Activated CD4-positive, alpha-beta T cell treated with anti-CD3 and anti-CD28 coated beads for 36 hours (primary cell): ENCODE measurements around the gene COL4A2. TPM values are rescaled to one million over a fixed set of nuclear protein-coding genes. Genes with fewer than 3 reads are reported as not detected.

Experiments used
- ATAC-seq: fragments of 200-7000 bp; cut with Tn5 transposase; one replicate; pipeline ENCODE4 v1.10.0; 2021; ENCODE audit warnings: mild to moderate bottlenecking, moderate library complexity
- CTCF ChIA-PET: fragments of 350-600 bp; sonication (Branson Sonifier 250); formaldehyde crosslinking; loops from one replicate; lab custom pipeline; 2021; ENCODE audit warnings: antibody characterized with exemption; lab: Charles Lee
- POLR2A ChIA-PET: fragments of 350-600 bp; sonication (Branson Sonifier 250); formaldehyde crosslinking; loops from one replicate; lab custom pipeline; 2021; ENCODE audit warnings: antibody characterized with exemption, inconsistent platforms; lab: Charles Lee
- DNase-seq: peaks from one replicate; pipeline ENCODE4 v3.0.0-alpha.2; 2020
- H3K27ac Mint-ChIP-seq: one replicate; pipeline ENCODE4 v1.8.0; 2021; ENCODE audit warnings: mixed read lengths
- H3K27me3 Mint-ChIP-seq: one replicate; pipeline ENCODE4 v1.8.0; 2021; ENCODE audit warnings: mixed read lengths
- H3K36me3 Mint-ChIP-seq: one replicate; pipeline ENCODE4 v1.8.0; 2021; ENCODE audit warnings: low read depth, mixed read lengths
- H3K4me1 Mint-ChIP-seq: one replicate; pipeline ENCODE4 v1.8.0; 2021; ENCODE audit warnings: mixed read lengths
- H3K4me3 Mint-ChIP-seq: one replicate; pipeline ENCODE4 v1.8.0; 2021; ENCODE audit warnings: mild to moderate bottlenecking, moderate library complexity, mixed read lengths
- H3K9me3 Mint-ChIP-seq: one replicate; pipeline ENCODE4 v1.8.0; 2021; ENCODE audit warnings: low read depth, mixed read lengths
- intact Hi-C, 2 experiments: fragments of 100-400 bp; cut with DNase I in 1 of 2; cut with micrococcal nuclease in 1 of 2; formaldehyde crosslinking; loops; one replicate each; pipeline versions ENCODE4 v1.14.2 to v1.15.1; 2022 to 2024; cut with DNase I, micrococcal nuclease
- microRNA-seq: library from miRNA; unstranded; fragments of <30 nt; microRNA quantifications from one replicate; pipeline ENCODE4 v1.2.0, GENCODE V29; 2021; ENCODE audit warnings: borderline replicate concordance
- total RNA-seq, 2 experiments: library from RNA; stranded (reverse); gene quantifications; one replicate each; pipeline ENCODE4 v1.2.3, GENCODE V29; 2021

COL4A2 gene
- total RNA-seq, 2 experiments from 2014 or later: not detected

DNA sequence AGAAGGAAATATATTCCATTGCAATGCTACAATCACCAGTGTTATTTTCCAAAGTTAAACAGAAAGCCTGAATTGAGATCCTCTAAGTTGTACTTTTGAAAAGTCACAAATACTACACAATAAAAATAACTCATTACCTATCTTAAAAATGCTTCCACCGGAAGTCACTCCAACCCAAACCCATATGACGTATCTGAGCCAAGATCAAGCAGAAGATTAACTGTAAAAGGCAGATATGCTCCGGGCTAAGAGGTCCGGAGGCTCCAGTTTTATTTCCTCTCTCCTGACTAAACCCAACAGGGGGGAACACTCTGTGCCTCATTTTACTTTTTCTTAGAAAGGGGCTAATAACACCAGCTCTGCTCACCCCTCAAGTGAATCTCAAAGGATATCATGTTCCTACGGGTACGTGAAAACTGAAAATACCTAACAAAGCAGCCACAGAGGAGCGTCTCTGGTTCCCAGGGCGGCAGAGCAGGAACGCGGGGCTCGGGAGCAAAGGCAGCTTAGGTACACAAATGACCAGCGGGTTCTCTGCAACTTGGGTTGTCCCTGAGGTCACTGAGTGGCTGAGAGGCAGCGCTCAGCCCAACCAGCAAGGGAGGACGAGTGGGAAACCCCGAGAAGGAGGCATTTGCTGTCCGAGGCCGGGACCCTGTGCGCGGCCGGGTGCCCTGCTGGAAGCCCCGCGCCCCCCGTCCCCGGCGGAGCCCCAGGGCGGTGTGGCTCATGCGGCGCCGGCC, 253.7 kb downstream of the COL4A2 start:
- H3K4me1 Mint-ChIP-seq: peaks cover 18% of the 10 kb centered on the region
- DNase-seq (peak; percentile 29), ATAC-seq (no peak)
- H3K9me3 Mint-ChIP-seq: no peaks in the 10 kb centered on the region
- POLR2A ChIA-PET: interaction anchor here (0.5 kb wide), 1 partner anchor 1934 kb away, joined by 3 read pairs; no protein-coding TSS in a partner anchor
- H3K4me3 Mint-ChIP-seq: peak overlapping the region; percentile 77
- H3K27ac Mint-ChIP-seq: peak overlapping the region; percentile 71
- H3K36me3 Mint-ChIP-seq: no peaks in the 10 kb centered on the region
- H3K27me3 Mint-ChIP-seq: peaks cover 4% of the 10 kb centered on the region
- CTCF ChIA-PET: no interaction called here
- intact Hi-C loops: loop anchor here (1.0 to 10.0 kb wide), 4 partner anchors 54 to 776 kb away; partner anchors contain the start of genes NAXD (in 2 of the 2) and IRS2 (in 1 of the 2)

DNA sequence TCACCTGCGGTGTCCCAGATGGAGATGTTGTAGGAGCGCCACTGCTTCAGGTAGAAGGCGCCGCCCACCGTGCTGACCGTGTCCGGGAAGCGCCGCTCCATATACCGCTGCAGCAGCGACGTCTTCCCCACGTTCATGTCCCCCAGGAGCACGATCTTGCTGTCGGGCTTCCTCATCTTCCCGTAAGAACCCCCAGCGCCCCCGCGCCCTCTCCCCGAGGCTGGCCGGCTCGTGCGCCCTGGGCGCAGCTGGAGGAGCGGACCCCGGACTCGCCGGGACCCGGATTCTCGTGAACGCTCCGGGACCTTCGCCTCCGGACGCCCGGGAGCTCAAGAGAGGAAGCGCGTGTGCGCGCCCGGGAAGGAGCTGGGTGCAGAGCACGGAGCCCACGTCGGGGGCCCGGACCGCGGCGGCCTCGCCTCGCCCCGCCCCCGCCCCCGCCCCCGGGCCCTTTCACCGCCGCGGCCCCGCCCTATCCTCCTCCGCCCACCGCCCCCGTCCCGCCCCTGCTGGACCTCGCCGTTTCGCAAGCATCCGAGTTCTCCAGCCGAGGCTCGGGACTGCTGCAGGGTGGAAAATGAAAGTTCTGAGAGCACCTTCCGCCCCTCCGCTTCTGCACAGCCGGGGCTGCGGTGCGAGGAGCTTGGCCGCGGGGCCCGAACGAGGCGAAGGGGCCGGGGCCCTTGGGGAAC, 254.4 kb downstream of the COL4A2 start, which contains the start of gene RAB20:
Gene RAB20 (minus strand): TSS at position 379 of the 692 bp plus-strand sequence. CDS start 203 bp downstream, at position 176.
- Mint-ChIP-seq H3K4me3 (peak within 1 kb of the TSS; percentile 77), H3K27me3 (peaks cover 4% of the 10 kb centered on the region), H3K36me3 (no peaks in the 10 kb centered on the region), H3K9me3 (no peaks in the 10 kb centered on the region), H3K4me1 (peaks cover 18% of the 10 kb centered on the region), H3K27ac (peak within 1 kb of the TSS; percentile 85)
- CTCF ChIA-PET: interaction anchor here (0.6 to 1.2 kb wide), 4 partner anchors 32 to 106 kb away, joined by 3 to 4 read pairs (median 3); no protein-coding TSS in a partner anchor
- POLR2A ChIA-PET: interaction anchor here (0.7 kb wide), 1 partner anchor 211 kb away, joined by 3 read pairs; no protein-coding TSS in a partner anchor
- DNase-seq (peak; percentile 76), ATAC-seq (peak; percentile 79)
- intact Hi-C loops: loop anchor here (1.0 to 10.0 kb wide), 4 partner anchors 53 to 777 kb away; partner anchors contain the start of genes NAXD (in 2 of the 2) and IRS2 (in 1 of the 2)

DNA sequence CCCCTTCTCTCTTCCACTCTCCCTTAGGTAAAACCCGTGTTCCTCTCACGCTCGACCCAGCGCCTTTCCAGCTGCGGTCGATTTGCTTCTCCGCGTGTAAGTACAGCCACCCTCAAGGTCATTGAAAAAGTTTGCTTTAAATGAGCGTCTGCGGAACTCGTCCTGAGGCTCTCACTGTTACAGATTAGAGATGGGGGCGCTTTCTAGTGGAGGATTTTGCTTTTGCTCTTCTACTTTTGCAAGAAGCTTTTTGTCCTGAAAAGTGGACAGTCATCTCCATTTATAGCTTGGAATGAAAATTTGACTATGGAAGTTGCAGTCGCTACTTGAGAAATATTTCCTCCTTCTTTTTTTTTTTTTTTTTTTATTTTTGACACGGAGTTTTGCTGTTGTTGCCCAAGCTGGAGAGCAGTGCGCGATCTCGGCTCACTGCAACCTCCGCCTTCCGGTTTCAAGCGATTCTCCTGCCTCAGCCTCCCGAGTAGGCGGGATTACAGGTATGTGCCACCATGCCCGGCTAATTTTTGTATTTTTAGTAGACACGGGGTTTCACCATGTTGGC, 255.0 kb downstream of the COL4A2 start:
- intact Hi-C loops: loop anchor here in 1 of 2 experiments (10.0 kb wide), 1 partner anchor 777 kb away; the partner anchor contains the start of gene IRS2
- ChIA-PET CTCF (interaction anchor here (0.6 to 1.2 kb wide), 4 partner anchors 31 to 107 kb away, joined by 3 to 4 read pairs (median 3); no protein-coding TSS in a partner anchor), POLR2A (interaction anchor here (0.7 kb wide), 1 partner anchor 211 kb away, joined by 3 read pairs; no protein-coding TSS in a partner anchor)
- peaks cover 18% of the 10 kb centered on the region for H3K4me1 Mint-ChIP-seq
- H3K9me3 Mint-ChIP-seq: no peaks in the 10 kb centered on the region
- ATAC-seq: no peak
- DNase-seq: peak; percentile 56
- peaks cover 4% of the 10 kb centered on the region for H3K27me3 Mint-ChIP-seq
- peak overlapping the region; percentile 77 for H3K4me3 Mint-ChIP-seq
- H3K36me3 Mint-ChIP-seq: no peaks in the 10 kb centered on the region
- H3K27ac Mint-ChIP-seq: peak overlapping the region; percentile 85

Small RNA genes within 50 kb of the gene (microRNA-seq; reads per million reads assigned to microRNA genes)
- not detected for gene MIR8073

Other genes with a start within 250 kb of the COL4A2 start
- under 1 TPM in 1 of 2 experiments, not detected in 1; 0.14 TPM for gene COL4A1, start 127 bp upstream of the COL4A2 start, total RNA-seq